GM12891 (cell line): ENCODE measurements around the gene PRG2.

Experiments
- POLR2A ChIP-seq: IDR thresholded peaks from 2 replicates; pipeline ENCODE4 v1.6.1; 2011; ENCODE audit warnings: low read depth, low read length, control low read depth
- POLR2AphosphoS5 ChIP-seq: IDR thresholded peaks from 2 replicates; pipeline ENCODE4 v1.6.1; 2011; ENCODE audit warnings: low read depth, low read length, control low read depth
- POU2F2 ChIP-seq: IDR thresholded peaks from 2 replicates; pipeline ENCODE4 v1.6.1; 2011; ENCODE audit warnings: low read depth, mild to moderate bottlenecking, control low read depth, low read length, moderate library complexity
- TAF1 ChIP-seq: IDR thresholded peaks from 2 replicates; pipeline ENCODE4 v1.6.1; 2011; ENCODE audit warnings: low read depth, low read length, control low read depth

- TF ChIP-seq POLR2A (no peak), POLR2AphosphoS5 (0 out of 2 replicates have a peak, but pooled peaks have one; percentile 16), POU2F2 (no peak), TAF1 (no peak)
Observed at GRCh38 chr11:57414612-57415212, 24.3 kb upstream of the PRG2 start.
